ENCODE measurements around the gene PRRC2A.

PRRC2A gene

GRCh38 chr6:31658158-31658688 is 37.7 kb downstream of the PRRC2A start:
- no peak for TF ChIP-seq CTCF (IDR thresholded peaks at IDR 0.05; ENCODE audit: low read depth, low read length)
- DNase-seq (ENCODE audit: low read depth in 2 of 2), result no peak
- H3K4me3 ChIP-seq (replicated peaks in 1 of 2; ENCODE audit: low read depth in 2 of 2, low read length in 2 of 2), result no peak overlapping the region

GRCh38 chr6:31658983-31659648 is 38.6 kb downstream of the PRRC2A start:
- peak overlapping the region; percentile 88 to 95 for H3K4me3 ChIP-seq (replicated peaks in 1 of 2; ENCODE audit: low read depth in 2 of 2, low read length in 2 of 2)
- no peak for DNase-seq (ENCODE audit: low read depth in 2 of 2)
- no peak for TF ChIP-seq CTCF (IDR thresholded peaks at IDR 0.05; ENCODE audit: low read depth, low read length)

GRCh38 chr6:31659649-31660380 is 39.3 kb downstream of the PRRC2A start:
- peak overlapping the region; percentile 88 to 95 for H3K4me3 ChIP-seq (replicated peaks in 1 of 2; ENCODE audit: low read depth in 2 of 2, low read length in 2 of 2)
- DNase-seq (ENCODE audit: low read depth in 2 of 2), result peak; percentile 21 to 45

GRCh38 chr6:31660381-31661261 is 40.1 kb downstream of the PRRC2A start, which contains the start of gene C6orf47:
TSS of gene C6orf47 (minus strand) at chr6:31660778. CDS start at chr6:31659947, 831 bp downstream.
- TF ChIP-seq CTCF (IDR thresholded peaks at IDR 0.05; ENCODE audit: low read depth, low read length), result no peak
- DNase-seq (ENCODE audit: low read depth in 2 of 2), result peak; percentile 78 to 87
- H3K4me3 ChIP-seq (replicated peaks in 1 of 2; ENCODE audit: low read depth in 2 of 2, low read length in 2 of 2), result peak within 1 kb of the TSS; percentile 88 to 95

More at GRCh38 chr6:31659649-31660380, 39.3 kb downstream of the PRRC2A start:
- no peak for TF ChIP-seq CTCF (IDR thresholded peaks at IDR 0.05; ENCODE audit: low read depth, low read length)

- H3K4me3 ChIP-seq (replicated peaks in 1 of 2; ENCODE audit: low read depth in 2 of 2, low read length in 2 of 2), result no peak overlapping the region
- no peak for DNase-seq (ENCODE audit: low read depth in 2 of 2)
- no peak for TF ChIP-seq CTCF (IDR thresholded peaks at IDR 0.05; ENCODE audit: low read depth, low read length)
These were observed 41.0 kb downstream of the PRRC2A start for GRCh38 chr6:31661262-31662123.

Data from cardiac fibroblast (primary cell).